ENCODE data around the gene SPAG8. TPM values are rescaled to one million over a fixed set of nuclear protein-coding genes. Genes with fewer than 3 reads are reported as not detected.
A peak's percentile ranks its signal among the peaks of the same experiment; 100 is the strongest.

SPAG8 gene
- polyA plus RNA-seq, 2 of the 4 experiments (the other 2 are of a cell fraction): 0.31 to 0.45 TPM

- TF ChIP-seq REST (IDR thresholded peaks at IDR 0.05): no peak
- TF ChIP-seq GATA3 (IDR thresholded peaks at IDR 0.05; ENCODE audit: borderline replicate concordance): no peak
- TF ChIP-seq ESRRA (IDR thresholded peaks at IDR 0.05; ENCODE audit: borderline replicate concordance, low read length): no peak
- peak; percentile 36; the same call in 1 of the 2 replicates for TF ChIP-seq HOXB13 (CRISPR knock-in tag; IDR thresholded peaks at IDR 0.05; ENCODE audit: low read depth)
These were observed 2.9 kb upstream of the SPAG8 start, which contains the start of gene HINT2 (continued) for GRCh38 chr9:35814841-35815543.

GRCh38 chr9:35814106-35814840 is 2.2 kb upstream of the SPAG8 start:
- TF ChIP-seq E2F6 (IDR thresholded peaks at IDR 0.05; ENCODE audit: borderline replicate concordance, low read depth) (peak; percentile 35; the same call in 1 of the 2 replicates), JUN (IDR thresholded peaks at IDR 0.05) (peak in 1 of 2 experiments; percentile 5; a peak in 1 of 5 replicates), RAD21 (conservative IDR thresholded peaks at IDR 0.05 in 1 of 2, IDR thresholded peaks at IDR 0.05 in 1 of 2) (peak in 1 of 2 experiments; percentile 33; a peak in 2 of 5 replicates), TFCP2L1 (CRISPR knock-in tag; IDR thresholded peaks at IDR 0.05) (no peak), CEBPB (IDR thresholded peaks at IDR 0.05) (peak in 1 of 2 experiments; percentile 68; a peak in 1 of 4 replicates), HES2 (IDR thresholded peaks at IDR 0.05) (no peak), MAX (IDR thresholded peaks at IDR 0.05) (peak; percentile 29; the same call in 1 of the 2 replicates), CTCF (IDR thresholded peaks at IDR 0.05) (peak; percentile 44; the same call in 2 of the 3 replicates), SMC3 (IDR thresholded peaks at IDR 0.05) (peak; percentile 37; the same call in 2 of the 3 replicates)
- ChIA-PET POLR2A (interaction anchor here (0.7 to 1.6 kb wide), 12 partner anchors 12 to 376 kb away, joined by 3 to 7 read pairs (median 4); partner anchors contain the start of genes CLTA, FAM221B, GBA2 and RGP1), CTCF (interaction anchor here (0.7 to 7.2 kb wide), 33 partner anchors 8 to 168 kb away, joined by 3 to 68 read pairs (median 4); partner anchors contain the start of genes CCDC107, FAM221B, GBA2 and NPR2)
- Histone ChIP-seq H3K4me2 (peak overlapping the region; percentile 92), H3K27ac (peak overlapping the region; percentile 94 to 96), H3K9me3 (no peaks in the 10 kb centered on the region), H3K4me1 (peaks cover 21% of the 10 kb centered on the region), H3K4me3 (peak overlapping the region; percentile 73)
- peak; percentile 64 to 69 for ATAC-seq
- no peak for FAIRE-seq
- WGBS (ENCODE audit: missing lambda C conversion rate): 15% methylated on average over 15 of the region's 29 CpGs
- peak; percentile 70 to 72 for DNase-seq (ENCODE audit: low read depth in 1 of 2, low spot score in 1 of 2)
